Measurements from ENCODE around the gene INPP5D. TPM values are rescaled to one million over a fixed set of nuclear protein-coding genes. Genes with fewer than 3 reads are reported as not detected.

The INPP5D gene
- total and polyA plus RNA-seq, 2 of the 13 experiments (the other 11 are each of a cell fraction or from before 2014, with no cell fraction given) = 16.7 to 18.0 TPM

DNA sequence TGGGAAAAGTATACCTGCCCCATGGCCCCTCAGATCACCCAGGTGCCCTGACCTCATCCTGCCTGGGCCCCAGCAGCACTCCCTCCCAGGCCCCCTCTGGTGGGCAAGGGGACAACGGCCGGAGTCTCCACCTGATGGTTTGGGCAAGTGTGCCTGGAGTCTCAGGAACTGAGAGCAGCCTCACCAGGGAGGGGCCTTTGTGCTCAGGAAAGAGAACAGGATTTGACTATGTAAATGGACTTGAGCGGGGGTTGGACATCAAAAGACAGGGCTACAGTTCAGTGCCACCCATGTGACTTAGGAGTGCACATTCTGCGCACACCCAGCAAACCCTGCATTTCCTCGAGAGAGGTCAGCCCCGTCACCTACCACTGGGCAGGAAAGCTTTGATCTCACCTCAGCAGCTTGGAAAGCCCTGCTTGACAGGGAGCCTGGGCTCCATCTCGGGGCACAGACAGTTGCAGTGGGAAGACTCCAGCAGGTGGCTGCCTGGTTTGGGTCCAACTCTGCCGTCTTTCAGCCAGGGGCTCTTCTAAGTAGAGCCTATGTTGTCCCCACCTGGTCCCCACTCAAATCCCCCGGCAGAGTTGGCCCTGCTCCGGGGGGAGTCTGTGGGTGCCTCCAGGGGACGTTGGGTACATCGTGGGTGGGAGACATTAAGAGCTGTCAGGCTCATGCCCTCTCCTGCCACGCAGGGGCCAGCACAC lies 3.3 kb downstream of the INPP5D start (continued):
- TF ChIP-seq, protein P1, sequence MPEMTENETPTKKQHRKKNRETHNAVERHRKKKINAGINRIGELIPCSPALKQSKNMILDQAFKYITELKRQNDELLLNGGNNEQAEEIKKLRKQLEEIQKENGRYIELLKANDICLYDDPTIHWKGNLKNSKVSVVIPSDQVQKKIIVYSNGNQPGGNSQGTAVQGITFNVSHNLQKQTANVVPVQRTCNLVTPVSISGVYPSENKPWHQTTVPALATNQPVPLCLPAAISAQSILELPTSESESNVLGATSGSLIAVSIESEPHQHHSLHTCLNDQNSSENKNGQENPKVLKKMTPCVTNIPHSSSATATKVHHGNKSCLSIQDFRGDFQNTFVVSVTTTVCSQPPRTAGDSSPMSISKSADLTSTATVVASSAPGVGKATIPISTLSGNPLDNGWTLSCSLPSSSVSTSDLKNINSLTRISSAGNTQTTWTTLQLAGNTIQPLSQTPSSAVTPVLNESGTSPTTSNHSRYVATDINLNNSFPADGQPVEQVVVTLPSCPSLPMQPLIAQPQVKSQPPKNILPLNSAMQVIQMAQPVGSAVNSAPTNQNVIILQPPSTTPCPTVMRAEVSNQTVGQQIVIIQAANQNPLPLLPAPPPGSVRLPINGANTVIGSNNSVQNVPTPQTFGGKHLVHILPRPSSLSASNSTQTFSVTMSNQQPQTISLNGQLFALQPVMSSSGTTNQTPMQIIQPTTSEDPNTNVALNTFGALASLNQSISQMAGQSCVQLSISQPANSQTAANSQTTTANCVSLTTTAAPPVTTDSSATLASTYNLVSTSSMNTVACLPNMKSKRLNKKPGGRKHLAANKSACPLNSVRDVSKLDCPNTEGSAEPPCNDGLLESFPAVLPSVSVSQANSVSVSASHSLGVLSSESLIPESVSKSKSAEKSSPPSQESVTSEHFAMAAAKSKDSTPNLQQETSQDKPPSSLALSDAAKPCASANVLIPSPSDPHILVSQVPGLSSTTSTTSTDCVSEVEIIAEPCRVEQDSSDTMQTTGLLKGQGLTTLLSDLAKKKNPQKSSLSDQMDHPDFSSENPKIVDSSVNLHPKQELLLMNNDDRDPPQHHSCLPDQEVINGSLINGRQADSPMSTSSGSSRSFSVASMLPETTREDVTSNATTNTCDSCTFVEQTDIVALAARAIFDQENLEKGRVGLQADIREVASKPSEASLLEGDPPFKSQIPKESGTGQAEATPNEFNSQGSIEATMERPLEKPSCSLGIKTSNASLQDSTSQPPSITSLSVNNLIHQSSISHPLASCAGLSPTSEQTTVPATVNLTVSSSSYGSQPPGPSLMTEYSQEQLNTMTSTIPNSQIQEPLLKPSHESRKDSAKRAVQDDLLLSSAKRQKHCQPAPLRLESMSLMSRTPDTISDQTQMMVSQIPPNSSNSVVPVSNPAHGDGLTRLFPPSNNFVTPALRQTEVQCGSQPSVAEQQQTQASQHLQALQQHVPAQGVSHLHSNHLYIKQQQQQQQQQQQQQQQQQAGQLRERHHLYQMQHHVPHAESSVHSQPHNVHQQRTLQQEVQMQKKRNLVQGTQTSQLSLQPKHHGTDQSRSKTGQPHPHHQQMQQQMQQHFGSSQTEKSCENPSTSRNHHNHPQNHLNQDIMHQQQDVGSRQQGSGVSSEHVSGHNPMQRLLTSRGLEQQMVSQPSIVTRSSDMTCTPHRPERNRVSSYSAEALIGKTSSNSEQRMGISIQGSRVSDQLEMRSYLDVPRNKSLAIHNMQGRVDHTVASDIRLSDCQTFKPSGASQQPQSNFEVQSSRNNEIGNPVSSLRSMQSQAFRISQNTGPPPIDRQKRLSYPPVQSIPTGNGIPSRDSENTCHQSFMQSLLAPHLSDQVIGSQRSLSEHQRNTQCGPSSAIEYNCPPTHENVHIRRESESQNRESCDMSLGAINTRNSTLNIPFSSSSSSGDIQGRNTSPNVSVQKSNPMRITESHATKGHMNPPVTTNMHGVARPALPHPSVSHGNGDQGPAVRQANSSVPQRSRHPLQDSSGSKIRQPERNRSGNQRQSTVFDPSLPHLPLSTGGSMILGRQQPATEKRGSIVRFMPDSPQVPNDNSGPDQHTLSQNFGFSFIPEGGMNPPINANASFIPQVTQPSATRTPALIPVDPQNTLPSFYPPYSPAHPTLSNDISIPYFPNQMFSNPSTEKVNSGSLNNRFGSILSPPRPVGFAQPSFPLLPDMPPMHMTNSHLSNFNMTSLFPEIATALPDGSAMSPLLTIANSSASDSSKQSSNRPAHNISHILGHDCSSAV (CRISPR knock-in tag; IDR thresholded peaks at IDR 0.05; ENCODE audit: borderline replicate concordance) = 0 out of 2 replicates have a peak, but pooled peaks have one; percentile 78
- TF ChIP-seq SNAPC2 (CRISPR knock-in tag; IDR thresholded peaks at IDR 0.05) (peak; percentile 97), ZNF329 (CRISPR knock-in tag; IDR thresholded peaks at IDR 0.05; ENCODE audit: low read depth) (peak; percentile 45; the same call in 1 of the 2 replicates), ZNF546 (CRISPR knock-in tag; conservative IDR thresholded peaks at IDR 0.05) (no peak), ZNF83 (CRISPR knock-in tag; IDR thresholded peaks at IDR 0.05; ENCODE audit: borderline replicate concordance) (no peak), ZNF234 (CRISPR knock-in tag; conservative IDR thresholded peaks at IDR 0.05) (no peak), GATAD2A (CRISPR knock-in tag; IDR thresholded peaks at IDR 0.05) (peak; percentile 89), FOXM1 (CRISPR knock-in tag; IDR thresholded peaks at IDR 0.05) (no peak), ZBTB38 (CRISPR knock-in tag; IDR thresholded peaks at IDR 0.05) (peak; percentile 75)
- TF ChIP-seq, protein P2, sequence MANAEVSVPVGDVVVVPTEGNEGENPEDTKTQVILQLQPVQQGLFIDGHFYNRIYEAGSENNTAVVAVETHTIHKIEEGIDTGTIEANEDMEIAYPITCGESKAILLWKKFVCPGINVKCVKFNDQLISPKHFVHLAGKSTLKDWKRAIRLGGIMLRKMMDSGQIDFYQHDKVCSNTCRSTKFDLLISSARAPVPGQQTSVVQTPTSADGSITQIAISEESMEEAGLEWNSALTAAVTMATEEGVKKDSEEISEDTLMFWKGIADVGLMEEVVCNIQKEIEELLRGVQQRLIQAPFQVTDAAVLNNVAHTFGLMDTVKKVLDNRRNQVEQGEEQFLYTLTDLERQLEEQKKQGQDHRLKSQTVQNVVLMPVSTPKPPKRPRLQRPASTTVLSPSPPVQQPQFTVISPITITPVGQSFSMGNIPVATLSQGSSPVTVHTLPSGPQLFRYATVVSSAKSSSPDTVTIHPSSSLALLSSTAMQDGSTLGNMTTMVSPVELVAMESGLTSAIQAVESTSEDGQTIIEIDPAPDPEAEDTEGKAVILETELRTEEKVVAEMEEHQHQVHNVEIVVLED (CRISPR knock-in tag; IDR thresholded peaks at IDR 0.05; ENCODE audit: borderline replicate concordance) = peak; percentile 66; the same call in 1 of the 2 replicates
- TF ChIP-seq, protein P3, sequence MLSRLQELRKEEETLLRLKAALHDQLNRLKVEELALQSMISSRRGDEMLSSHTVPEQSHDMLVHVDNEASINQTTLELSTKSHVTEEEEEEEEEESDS (CRISPR knock-in tag; IDR thresholded peaks at IDR 0.05; ENCODE audit: borderline replicate concordance) = peak; percentile 89; the same call in 1 of the 2 replicates
- TF ChIP-seq, protein P4, sequence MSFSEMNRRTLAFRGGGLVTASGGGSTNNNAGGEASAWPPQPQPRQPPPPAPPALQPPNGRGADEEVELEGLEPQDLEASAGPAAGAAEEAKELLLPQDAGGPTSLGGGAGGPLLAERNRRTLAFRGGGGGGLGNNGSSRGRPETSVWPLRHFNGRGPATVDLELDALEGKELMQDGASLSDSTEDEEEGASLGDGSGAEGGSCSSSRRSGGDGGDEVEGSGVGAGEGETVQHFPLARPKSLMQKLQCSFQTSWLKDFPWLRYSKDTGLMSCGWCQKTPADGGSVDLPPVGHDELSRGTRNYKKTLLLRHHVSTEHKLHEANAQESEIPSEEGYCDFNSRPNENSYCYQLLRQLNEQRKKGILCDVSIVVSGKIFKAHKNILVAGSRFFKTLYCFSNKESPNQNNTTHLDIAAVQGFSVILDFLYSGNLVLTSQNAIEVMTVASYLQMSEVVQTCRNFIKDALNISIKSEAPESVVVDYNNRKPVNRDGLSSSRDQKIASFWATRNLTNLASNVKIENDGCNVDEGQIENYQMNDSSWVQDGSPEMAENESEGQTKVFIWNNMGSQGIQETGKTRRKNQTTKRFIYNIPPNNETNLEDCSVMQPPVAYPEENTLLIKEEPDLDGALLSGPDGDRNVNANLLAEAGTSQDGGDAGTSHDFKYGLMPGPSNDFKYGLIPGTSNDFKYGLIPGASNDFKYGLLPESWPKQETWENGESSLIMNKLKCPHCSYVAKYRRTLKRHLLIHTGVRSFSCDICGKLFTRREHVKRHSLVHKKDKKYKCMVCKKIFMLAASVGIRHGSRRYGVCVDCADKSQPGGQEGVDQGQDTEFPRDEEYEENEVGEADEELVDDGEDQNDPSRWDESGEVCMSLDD (CRISPR knock-in tag; IDR thresholded peaks at IDR 0.05; ENCODE audit: borderline replicate concordance) = no peak
- TF ChIP-seq, protein P5, sequence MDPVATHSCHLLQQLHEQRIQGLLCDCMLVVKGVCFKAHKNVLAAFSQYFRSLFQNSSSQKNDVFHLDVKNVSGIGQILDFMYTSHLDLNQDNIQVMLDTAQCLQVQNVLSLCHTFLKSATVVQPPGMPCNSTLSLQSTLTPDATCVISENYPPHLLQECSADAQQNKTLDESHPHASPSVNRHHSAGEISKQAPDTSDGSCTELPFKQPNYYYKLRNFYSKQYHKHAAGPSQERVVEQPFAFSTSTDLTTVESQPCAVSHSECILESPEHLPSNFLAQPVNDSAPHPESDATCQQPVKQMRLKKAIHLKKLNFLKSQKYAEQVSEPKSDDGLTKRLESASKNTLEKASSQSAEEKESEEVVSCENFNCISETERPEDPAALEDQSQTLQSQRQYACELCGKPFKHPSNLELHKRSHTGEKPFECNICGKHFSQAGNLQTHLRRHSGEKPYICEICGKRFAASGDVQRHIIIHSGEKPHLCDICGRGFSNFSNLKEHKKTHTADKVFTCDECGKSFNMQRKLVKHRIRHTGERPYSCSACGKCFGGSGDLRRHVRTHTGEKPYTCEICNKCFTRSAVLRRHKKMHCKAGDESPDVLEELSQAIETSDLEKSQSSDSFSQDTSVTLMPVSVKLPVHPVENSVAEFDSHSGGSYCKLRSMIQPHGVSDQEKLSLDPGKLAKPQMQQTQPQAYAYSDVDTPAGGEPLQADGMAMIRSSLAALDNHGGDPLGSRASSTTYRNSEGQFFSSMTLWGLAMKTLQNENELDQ (CRISPR knock-in tag; IDR thresholded peaks at IDR 0.05; ENCODE audit: borderline replicate concordance) = 0 out of 2 replicates have a peak, but pooled peaks have one; percentile 12
